Raji (cell line): Measurements from ENCODE around the gene GPR146.

Source experiments
- POLR2A ChIP-seq: IDR thresholded peaks from 2 replicates; pipeline ENCODE4 v1.6.1; 2011; ENCODE audit warnings: low read depth, low read length, control low read depth; ENCODE audit not compliant: insufficient read depth

Gene GPR146

DNA sequence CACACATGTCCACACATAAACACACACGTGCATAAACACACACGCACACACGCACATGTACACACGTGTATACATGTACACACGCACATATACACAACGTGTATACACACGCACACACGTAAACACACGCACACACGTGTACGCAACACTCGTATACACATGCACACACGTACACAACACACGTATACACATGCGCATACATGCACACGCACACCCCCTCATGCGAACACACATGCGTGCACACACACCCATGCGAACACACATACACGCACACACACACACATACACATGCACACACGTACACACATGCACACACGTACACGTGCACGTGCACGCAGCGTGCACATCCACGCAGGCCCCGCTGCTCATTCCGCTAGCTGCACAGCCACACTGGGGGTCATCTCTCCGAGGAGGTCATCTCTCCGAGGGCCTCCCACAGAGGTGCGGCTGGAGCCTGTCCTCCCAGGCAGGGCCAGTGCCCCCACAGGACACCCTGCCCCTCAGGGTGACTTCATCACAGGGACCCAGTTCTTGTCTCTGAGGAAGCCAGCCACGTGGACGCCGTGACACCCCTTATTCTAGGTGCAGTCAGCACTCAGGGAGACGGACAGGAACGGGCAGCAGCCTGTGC is 35.5 kb upstream of the GPR146 start:
- no peak for TF ChIP-seq POLR2A

DNA sequence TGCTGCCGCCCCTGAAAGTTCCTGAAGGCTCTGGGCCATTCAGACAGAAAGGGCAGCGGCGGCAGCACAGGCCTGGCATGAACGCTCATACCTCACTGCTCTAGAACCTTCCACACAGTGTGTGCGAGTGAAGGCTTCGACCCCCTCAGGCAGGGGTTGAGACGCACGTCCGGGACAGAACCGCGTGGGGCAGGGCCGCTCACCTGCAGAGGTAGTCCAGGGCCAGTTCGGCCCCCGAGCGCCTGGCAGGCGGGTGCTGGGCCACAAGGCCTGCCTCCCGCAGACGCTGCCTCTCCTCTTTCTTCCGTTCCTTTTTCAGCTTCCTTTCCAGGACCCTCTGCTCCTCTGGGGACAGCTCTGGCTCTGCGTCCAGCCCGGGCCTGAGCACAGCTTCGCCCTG is 34.6 kb upstream of the GPR146 start:
- no peak for TF ChIP-seq POLR2A

DNA sequence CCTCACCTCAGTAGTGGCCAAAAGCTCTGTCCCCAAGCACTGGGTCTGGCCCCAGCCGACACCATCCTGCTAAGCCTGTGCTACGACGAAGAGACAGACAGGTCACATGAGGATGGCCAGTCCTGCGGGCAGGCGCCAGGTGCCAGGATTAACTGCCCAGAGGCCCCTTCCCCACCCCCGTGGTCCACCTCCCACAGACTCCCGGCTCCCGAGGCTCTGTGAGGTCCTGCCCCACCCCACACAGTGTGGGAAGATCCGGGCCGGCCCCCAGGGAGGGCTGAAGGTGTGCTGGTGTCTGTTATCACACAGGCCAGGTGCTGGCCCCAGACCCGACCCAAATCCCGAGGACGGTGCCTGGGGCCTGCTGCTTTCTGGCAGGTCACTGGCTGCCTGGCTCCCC is 34.1 kb upstream of the GPR146 start:
- no peak for TF ChIP-seq POLR2A

DNA sequence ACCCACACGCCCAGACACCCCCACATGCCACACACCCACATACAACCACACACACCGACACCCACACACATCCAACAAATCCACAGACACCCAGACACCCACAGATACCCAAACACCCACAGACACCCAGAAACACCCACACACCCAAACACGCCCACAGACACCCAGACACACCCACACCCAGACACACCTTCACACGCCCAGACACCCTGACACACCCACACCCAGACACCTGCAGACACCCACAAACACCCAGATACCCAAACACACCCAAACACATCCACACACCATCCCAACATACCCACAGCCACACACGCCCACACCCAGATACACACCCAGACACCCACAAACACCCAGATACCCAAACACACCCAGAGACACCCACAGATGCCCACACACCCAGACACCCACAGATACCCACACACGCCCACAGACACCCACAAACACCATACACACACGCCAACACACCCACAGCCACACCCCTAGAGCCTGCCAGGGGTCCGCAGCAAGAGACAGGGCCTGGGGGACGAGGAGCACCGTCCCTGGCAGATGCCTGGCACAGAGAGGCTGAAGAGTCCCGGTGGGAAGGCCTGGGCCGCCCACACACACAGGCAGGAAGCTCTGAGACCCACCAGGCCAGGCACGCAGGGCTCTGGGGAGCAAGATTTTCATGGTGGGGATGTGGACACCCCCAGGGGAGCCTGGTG is 32.9 kb upstream of the GPR146 start:
- TF ChIP-seq POLR2A, result no peak

DNA sequence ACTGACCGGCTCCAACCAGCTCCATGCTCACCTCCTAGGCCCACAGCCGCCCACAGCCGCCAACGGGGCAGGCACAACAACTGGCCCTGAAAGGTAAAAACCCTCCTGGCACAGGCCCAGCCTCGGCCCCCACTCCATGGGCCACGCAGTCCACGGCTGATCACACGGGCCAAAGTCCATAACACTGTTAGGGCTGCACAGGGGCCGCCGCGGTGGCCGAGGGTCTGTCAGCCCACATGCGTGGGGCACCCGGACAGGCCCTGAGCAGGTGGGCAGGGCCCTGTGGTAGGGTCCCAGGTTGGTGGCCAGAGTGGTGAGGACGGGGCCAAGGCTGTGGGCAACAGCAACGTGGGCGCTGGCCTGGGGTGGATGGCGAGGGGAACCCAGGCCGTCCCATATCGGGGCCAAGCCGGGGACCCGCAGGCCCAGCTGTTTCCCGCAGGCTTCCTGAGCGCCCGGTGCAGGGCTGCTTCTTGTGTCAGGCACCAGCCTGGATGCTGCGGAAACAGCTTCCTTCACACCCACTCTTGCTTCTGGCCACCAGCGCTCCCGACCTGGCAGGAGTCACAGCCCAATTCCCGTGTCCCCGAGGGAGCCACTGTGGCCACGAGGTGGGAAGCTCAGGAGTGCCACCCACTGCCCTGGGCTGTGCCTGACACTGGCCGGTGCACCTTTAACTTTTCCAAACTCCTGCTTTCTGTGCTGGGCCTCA is 32.2 kb upstream of the GPR146 start:
- no peak for TF ChIP-seq POLR2A

DNA sequence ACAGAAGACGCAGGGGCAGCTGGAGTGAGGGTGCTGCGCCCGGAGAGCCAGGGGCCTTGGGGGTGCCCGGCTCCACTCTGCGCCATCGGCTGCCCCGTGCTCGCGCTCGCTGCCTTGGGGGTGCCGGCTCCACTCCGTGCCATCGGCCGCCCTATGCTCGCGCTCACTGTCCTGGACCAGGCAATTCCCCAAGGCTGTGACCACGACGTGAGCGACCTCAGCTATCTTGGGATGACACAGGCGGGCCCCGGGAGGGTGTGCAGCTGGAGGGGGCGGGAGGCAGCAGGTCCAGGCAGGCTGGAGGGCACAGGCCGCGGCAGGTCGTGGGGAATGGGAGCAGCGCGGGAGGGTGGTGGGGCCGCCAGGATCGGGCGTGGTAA is 31.6 kb upstream of the GPR146 start:
- TF ChIP-seq POLR2A, result no peak

DNA sequence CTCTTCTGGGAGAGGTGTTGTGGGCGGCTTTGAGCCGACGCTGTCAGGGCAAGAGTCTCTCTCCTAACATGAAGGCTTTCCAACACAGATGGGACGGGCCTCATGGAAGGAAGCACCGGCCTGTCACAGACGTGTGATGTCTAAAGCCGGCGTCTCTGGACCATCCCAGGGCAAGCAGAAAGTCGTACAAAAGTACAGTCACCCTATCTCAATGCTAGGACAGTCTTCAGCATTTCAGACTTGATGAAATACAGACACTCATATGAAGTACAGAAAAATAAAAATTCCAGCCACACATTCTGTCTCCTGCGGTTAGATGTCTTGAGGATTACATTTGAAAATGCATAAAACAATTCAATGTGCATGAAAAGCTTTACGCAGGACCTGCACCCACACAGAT is 30.8 kb upstream of the GPR146 start:
- TF ChIP-seq POLR2A, result no peak

DNA sequence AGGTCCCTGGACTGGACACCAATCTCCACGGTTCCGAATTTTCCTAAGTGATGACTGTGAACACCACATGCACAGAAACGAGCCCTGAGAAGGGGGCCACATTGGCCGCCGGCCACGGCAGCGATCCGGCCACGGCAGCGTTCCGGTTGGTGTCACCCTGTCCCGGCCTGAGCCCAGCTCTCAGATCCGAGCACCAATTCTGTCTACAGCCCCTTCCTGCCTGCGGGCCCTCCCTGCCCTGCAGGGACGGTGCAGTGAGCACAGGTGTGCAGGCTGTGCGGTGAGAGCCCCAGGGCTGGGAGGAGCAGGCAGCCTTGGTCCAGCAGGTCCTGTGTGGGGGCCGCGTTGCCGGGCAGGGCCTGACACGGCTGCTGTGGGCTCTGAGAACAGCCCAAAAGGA is 29.7 kb upstream of the GPR146 start:
- TF ChIP-seq POLR2A, result no peak

DNA sequence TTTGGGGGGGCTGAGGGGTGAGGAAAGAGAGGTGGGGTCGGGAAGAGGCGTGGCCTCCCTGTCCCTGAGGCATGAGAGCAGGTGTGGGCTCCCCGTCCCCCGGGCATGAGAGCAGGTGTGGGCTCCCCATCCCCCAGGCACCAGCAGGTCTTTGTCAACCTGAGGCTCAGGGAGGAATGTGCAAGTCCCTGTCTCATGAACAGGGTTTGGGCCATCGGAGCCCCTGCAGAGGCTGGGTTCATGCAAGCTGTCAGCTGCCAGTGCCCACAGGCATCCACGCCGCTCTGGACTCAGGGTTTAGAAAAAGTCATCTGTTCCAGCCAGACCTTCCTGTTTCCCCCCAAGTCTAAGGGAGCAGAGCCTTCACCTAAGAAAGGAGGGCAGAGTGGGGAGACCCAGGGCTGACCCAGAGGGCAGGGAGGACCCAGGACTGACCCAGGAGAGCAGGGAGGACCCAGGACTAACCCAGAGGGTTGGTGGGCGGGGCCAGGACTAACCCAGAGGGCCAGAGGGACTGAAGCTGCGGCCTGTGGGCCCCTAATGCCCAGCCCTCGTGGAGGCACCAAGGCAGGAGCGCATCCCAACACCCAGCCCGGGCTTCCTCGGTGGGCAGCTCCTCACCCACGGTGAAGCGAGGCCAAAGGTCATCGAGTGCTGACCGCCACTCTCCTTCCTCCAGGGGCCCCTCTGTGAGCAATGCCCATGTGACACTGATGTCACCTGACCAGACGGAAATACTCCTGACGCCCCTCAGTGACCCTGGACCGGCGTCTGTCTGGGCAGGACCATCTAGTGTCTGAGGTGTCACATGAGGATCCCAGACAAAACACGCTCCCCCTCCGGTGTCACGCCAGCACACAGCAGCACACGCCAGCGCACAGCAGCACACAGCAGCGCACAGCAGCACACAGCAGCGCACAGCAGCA is 28.9 kb upstream of the GPR146 start:
- TF ChIP-seq POLR2A, result no peak

DNA sequence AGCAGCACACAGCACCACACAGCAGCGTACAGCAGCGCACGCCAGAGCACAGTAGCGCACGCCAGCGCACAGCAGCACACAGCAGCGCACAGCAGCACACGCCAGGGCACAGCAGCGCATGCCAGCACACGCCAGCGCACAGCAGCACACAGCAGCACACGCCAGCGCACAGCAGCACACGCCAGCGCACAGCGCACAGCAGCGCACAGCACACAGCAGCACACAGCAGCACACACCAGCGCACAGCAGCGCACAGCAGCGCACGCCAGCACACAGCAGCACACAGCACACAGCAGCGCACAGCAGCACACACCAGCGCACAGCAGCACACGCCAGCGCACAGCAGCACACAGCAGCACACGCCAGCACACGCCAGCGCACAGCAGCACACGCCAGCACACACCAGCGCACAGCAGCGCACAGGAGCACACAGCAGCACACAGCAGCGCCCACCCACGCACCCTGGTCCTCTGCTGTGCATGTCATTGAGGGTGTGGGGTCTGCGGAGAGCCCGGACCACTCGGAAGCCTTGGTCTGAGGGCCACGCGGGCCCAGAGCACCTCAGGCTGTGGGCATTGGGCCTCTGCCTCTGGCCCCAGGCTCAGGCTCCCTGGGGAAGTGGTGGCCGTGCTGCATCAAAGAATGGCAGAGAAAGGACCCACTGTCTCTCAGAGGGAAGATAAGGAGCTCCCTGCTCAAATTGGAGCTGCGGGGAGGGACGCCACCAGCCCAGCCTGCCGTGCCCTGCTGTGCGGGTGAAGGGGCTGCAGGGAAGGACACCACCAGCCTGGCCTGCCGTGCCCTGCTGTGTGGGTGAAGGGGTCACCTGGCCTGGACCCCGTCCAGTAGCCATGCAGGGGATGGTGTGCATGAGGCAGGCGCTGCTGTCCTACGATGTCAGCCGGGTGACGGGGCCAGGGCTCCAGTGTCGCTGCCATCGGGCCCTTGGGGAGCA is 27.5 kb upstream of the GPR146 start:
- TF ChIP-seq POLR2A, result no peak

DNA sequence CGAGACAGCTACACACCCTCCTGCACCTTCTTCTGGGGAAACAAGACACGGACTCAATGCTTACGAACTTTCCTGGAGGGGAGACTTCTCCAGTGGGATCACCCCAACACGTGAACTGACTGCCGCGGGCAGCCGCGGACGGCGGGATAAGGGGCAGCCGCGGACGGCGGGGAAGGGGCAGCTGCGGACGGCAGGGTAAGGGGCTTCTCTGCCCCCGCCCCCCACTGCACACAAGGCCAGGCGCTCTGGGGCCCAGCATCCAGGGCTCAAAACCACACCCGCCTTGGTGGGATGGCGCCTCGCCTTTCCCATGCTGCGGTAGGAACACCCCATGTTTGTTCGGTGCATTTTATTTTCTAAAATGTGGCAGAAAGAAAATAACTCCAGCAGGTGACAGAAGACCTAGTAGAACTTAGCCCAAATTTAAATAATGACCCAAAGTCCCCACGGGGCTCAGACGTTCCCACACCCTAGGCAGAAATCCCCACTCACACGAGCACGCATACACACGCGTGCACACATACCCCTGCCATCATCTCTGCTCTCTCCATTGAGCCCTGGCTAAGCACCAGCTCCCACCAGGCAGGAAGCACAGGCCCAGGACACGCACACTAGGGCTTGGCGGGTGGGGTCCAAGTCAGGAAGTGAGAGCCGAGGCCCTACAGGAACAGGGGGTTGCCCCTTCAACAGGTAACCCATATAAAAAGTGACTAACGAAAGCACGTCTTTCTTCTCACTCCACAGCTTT is 26.6 kb upstream of the GPR146 start:
- no peak for TF ChIP-seq POLR2A

DNA sequence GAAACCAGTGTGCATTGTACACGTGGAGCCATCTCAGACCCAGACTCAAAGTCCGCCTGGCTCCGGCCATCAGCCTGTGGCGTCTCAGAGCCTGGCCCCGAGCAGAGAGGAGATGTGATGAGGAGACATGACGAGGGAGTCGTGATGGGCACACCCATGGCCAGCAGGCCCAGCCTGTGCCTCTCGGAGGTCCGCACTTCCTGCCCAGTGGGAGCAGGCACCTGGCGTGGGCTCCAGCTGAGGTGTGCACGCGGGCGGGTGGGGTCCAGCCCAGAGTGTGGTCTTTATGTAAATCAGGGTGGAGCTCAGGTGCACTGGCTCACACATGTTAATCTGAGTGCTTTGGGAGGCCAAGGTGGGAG is 26.0 kb upstream of the GPR146 start:
- no peak for TF ChIP-seq POLR2A

DNA sequence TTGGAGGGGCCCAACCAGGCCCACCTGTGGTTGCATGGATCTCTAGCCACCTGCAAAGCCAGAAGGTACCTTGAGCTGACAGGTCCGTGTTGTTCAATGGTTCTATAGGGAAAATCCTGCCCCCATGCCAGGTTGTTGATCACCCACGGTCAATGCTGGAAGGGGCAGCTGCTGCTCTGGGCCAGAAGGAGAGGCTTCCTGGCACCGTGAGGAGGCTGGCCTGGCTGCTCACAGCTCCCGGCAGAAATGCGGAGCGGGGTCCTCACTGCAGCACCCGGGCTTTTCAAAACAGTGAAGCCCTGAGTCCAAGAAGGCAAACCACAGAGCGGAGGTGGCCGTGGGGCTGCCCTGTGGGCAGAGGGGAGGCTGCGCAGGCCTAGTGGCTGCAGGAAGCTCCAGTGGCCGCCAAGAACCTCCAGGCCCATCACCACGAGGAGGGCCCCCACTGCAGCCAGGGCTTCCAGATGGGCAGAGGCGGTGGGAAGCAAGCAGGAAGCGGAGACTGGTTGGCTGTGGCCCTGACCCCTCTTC is 25.0 kb upstream of the GPR146 start:
- no peak for TF ChIP-seq POLR2A
